Ectodermal cell (in vitro differentiated cells): ENCODE measurements around the gene ZNF148.

Experiments used
- H3K27ac ChIP-seq: 2 replicates; pipeline ENCODE4 v1.7.0; 2013; ENCODE audit warnings: mild to moderate bottlenecking, low read depth, low read length; ENCODE audit not compliant: insufficient read depth, poor library complexity, severe bottlenecking
- H3K27me3 ChIP-seq: 2 replicates; pipeline ENCODE4 v1.7.0; 2013; ENCODE audit warnings: mild to moderate bottlenecking, low read length; ENCODE audit not compliant: insufficient read depth, control insufficient read depth, poor library complexity, severe bottlenecking
- H3K36me3 ChIP-seq: one replicate; pipeline ENCODE4 v1.7.0; 2013; ENCODE audit warnings: low read length; ENCODE audit not compliant: control insufficient read depth, insufficient read depth
- H3K4me1 ChIP-seq: one replicate; pipeline ENCODE4 v1.7.0; 2013; ENCODE audit warnings: low read length; ENCODE audit not compliant: control insufficient read depth, insufficient read depth
- H3K4me3 ChIP-seq: 2 replicates; pipeline ENCODE4 v1.7.0; 2013; ENCODE audit warnings: low read depth, low read length, control low read depth; ENCODE audit not compliant: insufficient read depth
- H3K9me3 ChIP-seq: 2 replicates; pipeline ENCODE4 v1.7.0; 2013; ENCODE audit warnings: mild to moderate bottlenecking, low read length, moderate library complexity; ENCODE audit not compliant: control insufficient read depth
- WGBS, 2 experiments: methylation state at CpG; one replicate each; pipeline ENCODE4 v1.1.7; 2013; ENCODE audit warnings: missing lambda C conversion rate in 2 of 2; 5-methylcytosine and 5-hydroxymethylcytosine counted together

Gene ZNF148

GRCh38 chr3:125318871-125319270 lies 56.3 kb downstream of the ZNF148 start:
- 88% methylated on average over 4 of the region's 4 CpGs for WGBS, 2 experiments
- peaks cover 5% of the 10 kb centered on the region for H3K4me1 ChIP-seq
- H3K4me3 ChIP-seq = no peak overlapping the region
- peak overlapping the region; percentile 73 for H3K27ac ChIP-seq
- H3K27me3 ChIP-seq = no peaks in the 10 kb centered on the region
- H3K9me3 ChIP-seq = no peaks in the 10 kb centered on the region
- H3K36me3 ChIP-seq = no peaks in the 10 kb centered on the region

- no peaks in the 10 kb centered on the region for H3K27me3 ChIP-seq
- no peaks in the 10 kb centered on the region for H3K9me3 ChIP-seq
- no peak overlapping the region for H3K4me3 ChIP-seq
- WGBS, 2 experiments = 78 to 79% methylated on average over 4 of the region's 4 CpGs
- H3K27ac ChIP-seq = peak overlapping the region; percentile 73
- H3K36me3 ChIP-seq = peaks cover 1% of the 10 kb centered on the region
- peaks cover 5% of the 10 kb centered on the region for H3K4me1 ChIP-seq
Measured at GRCh38 chr3:125318167-125318865, 56.8 kb downstream of the ZNF148 start.

GRCh38 chr3:125317761-125318160 lies 57.4 kb downstream of the ZNF148 start:
- H3K4me1 ChIP-seq = peaks cover 5% of the 10 kb centered on the region
- no peak overlapping the region for H3K27ac ChIP-seq
- whole genome bisulfite sequencing, 2 experiments = no CpG with 5 or more reads among the region's 1 CpG
- peaks cover 4% of the 10 kb centered on the region for H3K36me3 ChIP-seq
- no peaks in the 10 kb centered on the region for H3K9me3 ChIP-seq
- H3K27me3 ChIP-seq = no peaks in the 10 kb centered on the region
- H3K4me3 ChIP-seq = no peak overlapping the region

- Histone ChIP-seq H3K4me3 (no peak overlapping the region), H3K27ac (no peak overlapping the region), H3K4me1 (peaks cover 5% of the 10 kb centered on the region), H3K36me3 (peaks cover 4% of the 10 kb centered on the region), H3K9me3 (no peaks in the 10 kb centered on the region), H3K27me3 (no peaks in the 10 kb centered on the region)
Measured at GRCh38 chr3:125316949-125317348, 58.2 kb downstream of the ZNF148 start.

- Histone ChIP-seq H3K27ac (no peak overlapping the region), H3K4me3 (no peak overlapping the region), H3K4me1 (peaks cover 5% of the 10 kb centered on the region), H3K9me3 (no peaks in the 10 kb centered on the region), H3K36me3 (peaks cover 4% of the 10 kb centered on the region), H3K27me3 (no peaks in the 10 kb centered on the region)
- WGBS, 2 experiments = 89 to 96% methylated on average over 1 of the region's 1 CpG
Measured at GRCh38 chr3:125316246-125316645, 58.9 kb downstream of the ZNF148 start.

- H3K27ac ChIP-seq = no peak overlapping the region
- H3K9me3 ChIP-seq = no peaks in the 10 kb centered on the region
- no peaks in the 10 kb centered on the region for H3K27me3 ChIP-seq
- WGBS, 2 experiments = 97 to 98% methylated on average over 4 to 5 of the region's 6 CpGs
- H3K4me3 ChIP-seq = no peak overlapping the region
- peaks cover 8% of the 10 kb centered on the region for H3K36me3 ChIP-seq
- no peaks in the 10 kb centered on the region for H3K4me1 ChIP-seq
Measured at GRCh38 chr3:125313060-125313635, 62.0 kb downstream of the ZNF148 start.

GRCh38 chr3:125310623-125311081 lies 64.5 kb downstream of the ZNF148 start:
- Histone ChIP-seq H3K36me3 (peaks cover 8% of the 10 kb centered on the region), H3K27ac (no peak overlapping the region), H3K27me3 (no peaks in the 10 kb centered on the region), H3K4me1 (no peaks in the 10 kb centered on the region), H3K4me3 (no peak overlapping the region), H3K9me3 (no peaks in the 10 kb centered on the region)
- 89 to 91% methylated on average over 5 of the region's 5 CpGs for WGBS, 2 experiments

- Histone ChIP-seq H3K27ac (no peak overlapping the region), H3K27me3 (no peaks in the 10 kb centered on the region), H3K36me3 (peaks cover 8% of the 10 kb centered on the region), H3K4me1 (no peaks in the 10 kb centered on the region), H3K9me3 (no peaks in the 10 kb centered on the region), H3K4me3 (no peak overlapping the region)
- 94 to 95% methylated on average over 8 to 9 of the region's 9 CpGs for WGBS, 2 experiments
Measured at GRCh38 chr3:125309476-125309875, 65.6 kb downstream of the ZNF148 start.

- peaks cover 4% of the 10 kb centered on the region for H3K36me3 ChIP-seq
- no peaks in the 10 kb centered on the region for H3K9me3 ChIP-seq
- no peaks in the 10 kb centered on the region for H3K4me1 ChIP-seq
- no peaks in the 10 kb centered on the region for H3K27me3 ChIP-seq
- H3K4me3 ChIP-seq = no peak overlapping the region
- no peak overlapping the region for H3K27ac ChIP-seq
Measured at GRCh38 chr3:125306620-125307019, 68.5 kb downstream of the ZNF148 start.

- H3K27me3 ChIP-seq = no peaks in the 10 kb centered on the region
- H3K27ac ChIP-seq = no peak overlapping the region
- H3K9me3 ChIP-seq = no peaks in the 10 kb centered on the region
- H3K4me3 ChIP-seq = no peak overlapping the region
- H3K4me1 ChIP-seq = no peaks in the 10 kb centered on the region
- no peaks in the 10 kb centered on the region for H3K36me3 ChIP-seq
- WGBS, 2 experiments = 90 to 96% methylated on average over 3 of the region's 3 CpGs
Measured at GRCh38 chr3:125302932-125303331, 72.2 kb downstream of the ZNF148 start.
